ENCODE data around the gene RAB11A.

Gene RAB11A

GRCh38 chr15:65918357-65918920 is 49.1 kb downstream of the RAB11A start:
- DNase-seq, result no peak

- DNase-seq, result no peak
Measured at GRCh38 chr15:65918945-65919344, 49.7 kb downstream of the RAB11A start.

GRCh38 chr15:65919353-65919752 is 50.1 kb downstream of the RAB11A start:
- no peak for DNase-seq

DNA sequence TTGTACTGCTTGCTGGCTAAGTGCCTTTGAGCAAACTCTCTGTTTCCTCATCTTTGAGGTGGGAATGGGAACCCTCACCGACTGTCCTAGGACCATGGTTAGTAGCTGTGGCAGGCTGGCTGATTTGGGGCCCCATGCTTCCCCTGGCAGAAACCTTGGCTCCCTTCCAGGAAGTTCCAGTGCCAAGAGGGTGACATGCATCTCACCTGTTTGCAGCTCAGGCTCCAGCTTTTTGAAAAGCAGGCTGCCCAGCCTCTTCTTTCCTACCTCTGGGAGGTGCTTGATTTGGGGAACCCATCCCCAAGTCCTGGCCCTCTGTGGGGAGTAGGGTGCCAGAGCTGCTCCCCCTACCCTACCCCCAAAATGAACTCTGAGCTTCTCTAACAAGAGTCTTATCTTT is 50.8 kb downstream of the RAB11A start:
- DNase-seq, result no peak

DNA sequence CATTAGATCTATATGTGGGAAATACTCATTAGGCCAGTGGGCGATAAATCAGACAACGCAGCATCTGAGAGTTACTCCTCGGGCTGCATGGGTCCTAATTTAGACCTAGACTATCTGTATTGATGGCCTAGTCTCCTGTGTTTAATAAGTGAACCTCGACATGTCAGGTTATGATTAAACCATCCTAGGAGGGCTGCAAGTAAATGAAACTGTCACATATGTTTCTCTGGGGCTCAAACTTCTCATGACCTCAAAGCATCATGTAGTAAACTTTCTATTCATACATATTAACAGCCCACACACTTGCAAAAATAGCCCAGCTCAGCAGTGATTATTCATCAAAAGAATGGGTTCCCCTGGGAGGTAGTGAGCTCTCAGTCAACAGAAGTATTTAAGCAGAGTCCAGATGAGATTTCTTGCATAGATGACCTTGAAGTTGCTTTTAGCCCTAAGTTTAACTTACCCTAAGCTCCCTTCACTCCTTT is 51.6 kb downstream of the RAB11A start:
- no peak for DNase-seq

DNA sequence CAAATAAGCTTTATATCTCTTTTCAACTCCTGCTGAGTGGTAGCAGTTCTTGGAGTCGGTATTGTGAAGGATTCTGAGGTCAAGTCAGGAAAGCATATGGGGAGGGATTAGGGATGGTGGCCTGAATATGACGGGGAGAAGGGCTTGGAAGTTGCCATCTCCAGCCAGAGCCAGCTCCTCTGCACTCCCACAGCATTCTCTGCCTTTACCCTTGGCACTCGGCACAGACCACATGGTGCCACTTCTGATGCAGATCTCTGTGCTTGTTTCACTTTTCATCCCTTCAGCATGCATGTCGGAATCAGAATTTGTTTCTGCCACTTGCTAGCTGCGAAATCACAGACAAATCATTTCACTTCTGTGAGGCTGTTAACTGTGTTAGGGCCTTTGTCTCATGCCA is 52.5 kb downstream of the RAB11A start:
- no peak for DNase-seq

- DNase-seq, result no peak
Measured at GRCh38 chr15:65922621-65923020, 53.3 kb downstream of the RAB11A start.

- no peak for DNase-seq
Measured at GRCh38 chr15:65923264-65923663, 54.0 kb downstream of the RAB11A start.

DNA sequence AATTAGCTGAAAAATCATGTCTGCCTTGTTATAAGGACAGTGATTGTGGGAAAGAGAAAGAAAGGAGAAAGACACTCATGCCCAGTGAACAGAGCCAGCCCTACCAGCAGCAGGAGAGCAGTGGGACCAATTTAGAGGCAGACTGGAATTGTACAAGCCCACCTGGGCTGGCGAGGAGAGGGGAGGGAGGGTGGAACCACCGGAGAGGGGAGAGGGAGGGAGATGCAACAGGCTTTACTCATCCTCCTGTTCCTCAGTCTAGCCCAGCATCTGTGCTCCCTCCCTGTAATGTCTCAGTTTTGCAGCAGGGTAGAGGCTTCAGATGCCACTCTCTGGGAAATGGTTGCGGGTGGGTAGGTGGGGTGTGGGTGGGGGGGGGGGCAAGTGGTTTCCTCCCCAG is 54.7 kb downstream of the RAB11A start:
- DNase-seq, result no peak

- DNase-seq, result no peak
Measured at GRCh38 chr15:65925338-65925737, 56.0 kb downstream of the RAB11A start.

GRCh38 chr15:65926459-65926858 is 57.2 kb downstream of the RAB11A start:
- no peak for DNase-seq

DNA sequence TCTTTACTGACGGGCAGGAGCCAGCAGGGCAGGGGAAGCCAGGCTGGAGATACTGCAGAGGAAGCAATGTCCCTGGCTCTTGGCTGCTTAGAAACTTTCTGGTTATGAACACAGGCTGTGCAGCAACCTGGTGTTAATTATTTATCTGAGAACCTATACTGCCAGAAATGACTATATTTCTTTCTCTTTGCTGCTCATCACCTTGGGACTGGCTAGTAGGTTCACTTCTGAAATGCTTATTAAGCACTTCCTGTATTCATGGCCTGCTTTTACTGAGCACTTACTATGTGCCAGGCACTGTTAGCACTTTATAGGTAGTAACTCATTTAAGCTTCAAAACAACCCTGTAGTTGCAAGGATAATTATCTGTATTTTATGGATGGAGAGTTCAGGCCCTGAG is 57.6 kb downstream of the RAB11A start:
- no peak for DNase-seq

GRCh38 chr15:65927545-65927944 is 58.3 kb downstream of the RAB11A start:
- no peak for DNase-seq

- DNase-seq, result no peak
Measured at GRCh38 chr15:65929573-65929972, 60.3 kb downstream of the RAB11A start.

GRCh38 chr15:65930134-65930533 is 60.8 kb downstream of the RAB11A start:
- DNase-seq, result no peak

GRCh38 chr15:65931221-65931620 is 61.9 kb downstream of the RAB11A start:
- no peak for DNase-seq

- DNase-seq, result no peak
Measured at GRCh38 chr15:65935391-65935790, 66.1 kb downstream of the RAB11A start.

DNA sequence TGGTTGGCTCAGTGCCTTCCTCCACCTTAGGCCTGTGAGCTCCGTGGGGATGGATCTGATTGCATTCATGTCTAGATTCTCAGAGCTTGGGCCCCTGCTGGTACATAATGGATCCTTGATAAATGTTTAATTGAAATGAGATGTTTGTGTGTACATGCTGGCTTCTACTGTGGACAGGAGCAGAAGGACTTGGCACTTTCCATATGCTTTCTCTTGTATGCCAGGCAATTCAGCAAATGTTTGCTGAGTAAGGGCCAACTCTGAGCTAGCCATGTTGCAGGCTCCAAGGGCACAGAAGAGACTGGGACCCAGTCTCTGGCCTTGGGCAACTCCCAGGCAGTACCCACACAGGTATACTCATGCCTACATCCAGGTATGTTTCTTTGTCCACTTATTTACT is 67.0 kb downstream of the RAB11A start:
- DNase-seq, result no peak

DNA sequence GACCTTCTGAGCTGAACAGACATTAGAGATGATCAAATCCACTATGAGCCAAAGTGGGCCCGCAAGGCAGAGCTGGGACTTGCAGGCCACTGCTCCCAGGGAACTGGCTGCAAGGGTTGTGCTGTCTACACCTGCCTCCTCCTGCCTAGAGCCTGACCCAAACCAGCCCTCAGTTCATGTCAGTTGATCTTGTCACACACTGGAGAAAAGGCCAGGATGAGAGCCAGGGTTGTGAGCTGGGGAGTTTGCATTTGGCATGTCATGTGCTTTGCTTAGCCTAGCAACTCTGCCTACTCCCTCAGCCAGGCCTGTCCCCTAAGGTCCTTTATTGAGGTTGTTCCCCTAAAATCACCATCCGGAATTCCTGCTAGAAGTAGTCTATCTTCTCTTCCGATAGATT is 67.8 kb downstream of the RAB11A start:
- DNase-seq, result no peak

- no peak for DNase-seq
Measured at GRCh38 chr15:65937476-65937875, 68.2 kb downstream of the RAB11A start.

GRCh38 chr15:65938604-65939003 is 69.3 kb downstream of the RAB11A start:
- no peak for DNase-seq

DNA sequence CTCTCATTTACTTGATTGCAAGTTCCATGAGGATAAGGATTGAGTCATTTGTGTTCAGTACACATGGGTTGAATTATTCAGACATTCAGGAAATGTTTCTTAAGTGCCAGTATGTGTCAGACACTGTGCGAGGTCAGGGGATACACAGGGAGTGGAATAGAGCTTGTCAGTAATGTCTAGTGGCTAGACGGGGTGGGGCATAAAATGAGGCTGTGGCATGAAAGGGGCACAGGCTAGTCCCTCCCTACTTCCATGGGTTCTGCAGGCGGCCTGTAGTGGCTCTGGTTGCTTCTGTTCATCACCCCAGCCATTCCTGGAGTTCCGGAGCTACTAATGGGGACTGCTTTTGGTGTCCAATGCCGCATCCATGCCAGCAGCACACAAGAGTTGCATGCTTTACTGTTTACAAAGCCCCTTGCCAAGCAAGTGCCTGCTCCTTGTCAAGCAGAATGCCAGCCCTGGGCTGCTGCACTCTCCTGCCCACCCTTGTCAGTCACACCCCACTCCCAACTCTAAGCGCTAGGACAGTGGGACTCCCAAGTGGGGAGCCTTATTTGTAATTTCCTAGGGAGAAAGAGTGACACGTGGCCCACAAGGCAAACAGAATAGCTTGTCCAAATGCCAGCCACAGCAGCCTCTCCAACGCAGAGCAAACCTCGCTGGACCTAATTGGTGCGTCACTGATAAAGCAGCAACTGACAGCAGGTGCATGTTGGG is 70.8 kb downstream of the RAB11A start:
- DNase-seq, result no peak

- DNase-seq, result no peak
Measured at GRCh38 chr15:65940618-65940909, 71.3 kb downstream of the RAB11A start.
